H1 (cell line): ENCODE measurements around the gene RHBDD1.

Experiments
- BRCA1 ChIP-seq: IDR thresholded peaks from 2 replicates; pipeline ENCODE4 v1.6.1; 2012; ENCODE audit warnings: low read depth, low read length, improper control_type of control experiment
- CREB1 ChIP-seq: IDR thresholded peaks from 2 replicates; pipeline ENCODE4 v1.6.1; 2012; ENCODE audit warnings: inconsistent platforms
- EZH2 ChIP-seq: fragments of 200-600 bp; sonication (generic); IDR thresholded peaks from 2 replicates; pipeline ENCODE4 v1.7.1; 2012; ENCODE audit warnings: low read depth, mild to moderate bottlenecking, moderate library complexity, low read length, inconsistent platforms; ENCODE audit not compliant: severe bottlenecking
- MAFK ChIP-seq: IDR thresholded peaks from 2 replicates; pipeline ENCODE4 v1.6.1; 2012; ENCODE audit warnings: low read depth, mild to moderate bottlenecking, improper control_type of control experiment, low read length
- POLR2AphosphoS5 ChIP-seq: IDR thresholded peaks from 2 replicates; pipeline ENCODE4 v1.6.1; 2011; ENCODE audit warnings: low read depth, low read length
- RFX5 ChIP-seq: IDR thresholded peaks from 2 replicates; pipeline ENCODE4 v1.6.1; 2011; ENCODE audit warnings: low read depth, low read length, improper control_type of control experiment, borderline replicate concordance
- SIN3A ChIP-seq, 2 experiments: IDR thresholded peaks in 1 of 2; conservative IDR thresholded peaks in 1 of 2; 2 replicates each; pipeline ENCODE4 v1.6.1; 2011 to 2012; ENCODE audit warnings: low read length in 2 of 2, improper control_type of control experiment in 1 of 2, low read depth in 1 of 2, mild to moderate bottlenecking in 1 of 2
- SRF ChIP-seq: IDR thresholded peaks from 2 replicates; pipeline ENCODE4 v1.6.1; 2011; ENCODE audit warnings: mild to moderate bottlenecking, low read depth, low read length, moderate library complexity
- TEAD4 ChIP-seq: IDR thresholded peaks from 2 replicates; pipeline ENCODE4 v1.6.1; 2012; ENCODE audit warnings: low read depth, low read length, inconsistent platforms, mixed read lengths
- TF ChIP-seq, protein P1 (sequence below), 3 experiments: IDR thresholded peaks; 1 replicate in 2 of 3; 2 replicates in 1 of 3; pipeline versions ENCODE4 v1.5.1 to v1.6.1; 2011; ENCODE audit warnings: low read length in 3 of 3, mild to moderate bottlenecking in 3 of 3, inconsistent platforms in 2 of 3, low read depth in 1 of 3, moderate library complexity in 1 of 3; ENCODE audit not compliant: insufficient read depth in 1 of 3; ENCODE audit errors: control extremely low read depth in 1 of 3
- TF ChIP-seq, protein P2 (sequence below): fragments of 300-600 bp; sonication (generic); IDR thresholded peaks from 2 replicates; pipeline ENCODE4 v1.7.1; 2012; ENCODE audit warnings: low read length, moderate library complexity, mild to moderate bottlenecking, inconsistent platforms; ENCODE audit not compliant: insufficient replicate concordance

DNA sequence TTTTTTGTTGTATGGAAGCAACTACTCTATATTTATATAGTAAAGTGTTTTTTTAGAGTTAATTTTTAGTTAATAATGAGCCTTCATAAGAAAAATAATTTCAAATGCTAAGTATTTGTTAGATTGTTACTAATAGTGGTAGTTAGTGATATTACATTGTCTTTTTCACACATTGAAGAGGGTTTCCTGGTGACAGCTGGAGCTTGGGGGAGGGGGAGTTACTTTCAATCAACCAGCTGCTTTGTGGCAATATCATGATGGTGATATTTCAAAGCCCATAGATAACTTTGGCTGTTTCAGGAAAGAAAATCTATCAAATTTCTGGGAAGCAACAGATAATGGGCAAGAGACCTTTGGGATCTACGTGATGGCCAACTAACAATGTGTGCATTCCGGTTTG, 4.1 kb downstream of the RHBDD1 start:
- TF ChIP-seq SIN3A (conservative IDR thresholded peaks at IDR 0.05 in 1 of 2, IDR thresholded peaks at IDR 0.05 in 1 of 2; ENCODE audit: low read depth in 1 of 2, low read length in 2 of 2) (no peak), CREB1 (no peak), SRF (no peak), MAFK (no peak), POLR2AphosphoS5 (no peak), BRCA1 (no peak), EZH2 (no peak), TEAD4 (no peak), RFX5 (no peak)
- TF ChIP-seq, protein P1, sequence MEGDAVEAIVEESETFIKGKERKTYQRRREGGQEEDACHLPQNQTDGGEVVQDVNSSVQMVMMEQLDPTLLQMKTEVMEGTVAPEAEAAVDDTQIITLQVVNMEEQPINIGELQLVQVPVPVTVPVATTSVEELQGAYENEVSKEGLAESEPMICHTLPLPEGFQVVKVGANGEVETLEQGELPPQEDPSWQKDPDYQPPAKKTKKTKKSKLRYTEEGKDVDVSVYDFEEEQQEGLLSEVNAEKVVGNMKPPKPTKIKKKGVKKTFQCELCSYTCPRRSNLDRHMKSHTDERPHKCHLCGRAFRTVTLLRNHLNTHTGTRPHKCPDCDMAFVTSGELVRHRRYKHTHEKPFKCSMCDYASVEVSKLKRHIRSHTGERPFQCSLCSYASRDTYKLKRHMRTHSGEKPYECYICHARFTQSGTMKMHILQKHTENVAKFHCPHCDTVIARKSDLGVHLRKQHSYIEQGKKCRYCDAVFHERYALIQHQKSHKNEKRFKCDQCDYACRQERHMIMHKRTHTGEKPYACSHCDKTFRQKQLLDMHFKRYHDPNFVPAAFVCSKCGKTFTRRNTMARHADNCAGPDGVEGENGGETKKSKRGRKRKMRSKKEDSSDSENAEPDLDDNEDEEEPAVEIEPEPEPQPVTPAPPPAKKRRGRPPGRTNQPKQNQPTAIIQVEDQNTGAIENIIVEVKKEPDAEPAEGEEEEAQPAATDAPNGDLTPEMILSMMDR (IDR thresholded peaks at IDR 0.05; ENCODE audit: control extremely low read depth in 1 of 3, insufficient read depth in 1 of 3, low read depth in 1 of 3, low read length in 3 of 3) = no peak
- TF ChIP-seq, protein P2, sequence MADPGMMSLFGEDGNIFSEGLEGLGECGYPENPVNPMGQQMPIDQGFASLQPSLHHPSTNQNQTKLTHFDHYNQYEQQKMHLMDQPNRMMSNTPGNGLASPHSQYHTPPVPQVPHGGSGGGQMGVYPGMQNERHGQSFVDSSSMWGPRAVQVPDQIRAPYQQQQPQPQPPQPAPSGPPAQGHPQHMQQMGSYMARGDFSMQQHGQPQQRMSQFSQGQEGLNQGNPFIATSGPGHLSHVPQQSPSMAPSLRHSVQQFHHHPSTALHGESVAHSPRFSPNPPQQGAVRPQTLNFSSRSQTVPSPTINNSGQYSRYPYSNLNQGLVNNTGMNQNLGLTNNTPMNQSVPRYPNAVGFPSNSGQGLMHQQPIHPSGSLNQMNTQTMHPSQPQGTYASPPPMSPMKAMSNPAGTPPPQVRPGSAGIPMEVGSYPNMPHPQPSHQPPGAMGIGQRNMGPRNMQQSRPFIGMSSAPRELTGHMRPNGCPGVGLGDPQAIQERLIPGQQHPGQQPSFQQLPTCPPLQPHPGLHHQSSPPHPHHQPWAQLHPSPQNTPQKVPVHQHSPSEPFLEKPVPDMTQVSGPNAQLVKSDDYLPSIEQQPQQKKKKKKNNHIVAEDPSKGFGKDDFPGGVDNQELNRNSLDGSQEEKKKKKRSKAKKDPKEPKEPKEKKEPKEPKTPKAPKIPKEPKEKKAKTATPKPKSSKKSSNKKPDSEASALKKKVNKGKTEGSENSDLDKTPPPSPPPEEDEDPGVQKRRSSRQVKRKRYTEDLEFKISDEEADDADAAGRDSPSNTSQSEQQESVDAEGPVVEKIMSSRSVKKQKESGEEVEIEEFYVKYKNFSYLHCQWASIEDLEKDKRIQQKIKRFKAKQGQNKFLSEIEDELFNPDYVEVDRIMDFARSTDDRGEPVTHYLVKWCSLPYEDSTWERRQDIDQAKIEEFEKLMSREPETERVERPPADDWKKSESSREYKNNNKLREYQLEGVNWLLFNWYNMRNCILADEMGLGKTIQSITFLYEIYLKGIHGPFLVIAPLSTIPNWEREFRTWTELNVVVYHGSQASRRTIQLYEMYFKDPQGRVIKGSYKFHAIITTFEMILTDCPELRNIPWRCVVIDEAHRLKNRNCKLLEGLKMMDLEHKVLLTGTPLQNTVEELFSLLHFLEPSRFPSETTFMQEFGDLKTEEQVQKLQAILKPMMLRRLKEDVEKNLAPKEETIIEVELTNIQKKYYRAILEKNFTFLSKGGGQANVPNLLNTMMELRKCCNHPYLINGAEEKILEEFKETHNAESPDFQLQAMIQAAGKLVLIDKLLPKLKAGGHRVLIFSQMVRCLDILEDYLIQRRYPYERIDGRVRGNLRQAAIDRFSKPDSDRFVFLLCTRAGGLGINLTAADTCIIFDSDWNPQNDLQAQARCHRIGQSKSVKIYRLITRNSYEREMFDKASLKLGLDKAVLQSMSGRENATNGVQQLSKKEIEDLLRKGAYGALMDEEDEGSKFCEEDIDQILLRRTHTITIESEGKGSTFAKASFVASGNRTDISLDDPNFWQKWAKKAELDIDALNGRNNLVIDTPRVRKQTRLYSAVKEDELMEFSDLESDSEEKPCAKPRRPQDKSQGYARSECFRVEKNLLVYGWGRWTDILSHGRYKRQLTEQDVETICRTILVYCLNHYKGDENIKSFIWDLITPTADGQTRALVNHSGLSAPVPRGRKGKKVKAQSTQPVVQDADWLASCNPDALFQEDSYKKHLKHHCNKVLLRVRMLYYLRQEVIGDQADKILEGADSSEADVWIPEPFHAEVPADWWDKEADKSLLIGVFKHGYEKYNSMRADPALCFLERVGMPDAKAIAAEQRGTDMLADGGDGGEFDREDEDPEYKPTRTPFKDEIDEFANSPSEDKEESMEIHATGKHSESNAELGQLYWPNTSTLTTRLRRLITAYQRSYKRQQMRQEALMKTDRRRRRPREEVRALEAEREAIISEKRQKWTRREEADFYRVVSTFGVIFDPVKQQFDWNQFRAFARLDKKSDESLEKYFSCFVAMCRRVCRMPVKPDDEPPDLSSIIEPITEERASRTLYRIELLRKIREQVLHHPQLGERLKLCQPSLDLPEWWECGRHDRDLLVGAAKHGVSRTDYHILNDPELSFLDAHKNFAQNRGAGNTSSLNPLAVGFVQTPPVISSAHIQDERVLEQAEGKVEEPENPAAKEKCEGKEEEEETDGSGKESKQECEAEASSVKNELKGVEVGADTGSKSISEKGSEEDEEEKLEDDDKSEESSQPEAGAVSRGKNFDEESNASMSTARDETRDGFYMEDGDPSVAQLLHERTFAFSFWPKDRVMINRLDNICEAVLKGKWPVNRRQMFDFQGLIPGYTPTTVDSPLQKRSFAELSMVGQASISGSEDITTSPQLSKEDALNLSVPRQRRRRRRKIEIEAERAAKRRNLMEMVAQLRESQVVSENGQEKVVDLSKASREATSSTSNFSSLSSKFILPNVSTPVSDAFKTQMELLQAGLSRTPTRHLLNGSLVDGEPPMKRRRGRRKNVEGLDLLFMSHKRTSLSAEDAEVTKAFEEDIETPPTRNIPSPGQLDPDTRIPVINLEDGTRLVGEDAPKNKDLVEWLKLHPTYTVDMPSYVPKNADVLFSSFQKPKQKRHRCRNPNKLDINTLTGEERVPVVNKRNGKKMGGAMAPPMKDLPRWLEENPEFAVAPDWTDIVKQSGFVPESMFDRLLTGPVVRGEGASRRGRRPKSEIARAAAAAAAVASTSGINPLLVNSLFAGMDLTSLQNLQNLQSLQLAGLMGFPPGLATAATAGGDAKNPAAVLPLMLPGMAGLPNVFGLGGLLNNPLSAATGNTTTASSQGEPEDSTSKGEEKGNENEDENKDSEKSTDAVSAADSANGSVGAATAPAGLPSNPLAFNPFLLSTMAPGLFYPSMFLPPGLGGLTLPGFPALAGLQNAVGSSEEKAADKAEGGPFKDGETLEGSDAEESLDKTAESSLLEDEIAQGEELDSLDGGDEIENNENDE = no peak
